Activated CD4-positive, alpha-beta T cell treated with anti-CD3 and anti-CD28 coated beads, Interleukin-2, amount 50 U/mL, for 1 hour (primary cell): ENCODE data around the gene TTC9.
A peak's percentile ranks its signal among the peaks of the same experiment; 100 is the strongest.
"Not testable (repeated sequence)": the region's sequence is repeated elsewhere in the genome, so short reads cannot be mapped to it uniquely, and the experiment has no call there.

Source experiments
- DNase-seq: peaks from one replicate; pipeline ENCODE4 v3.0.0-alpha.2; 2020

The TTC9 gene

DNA sequence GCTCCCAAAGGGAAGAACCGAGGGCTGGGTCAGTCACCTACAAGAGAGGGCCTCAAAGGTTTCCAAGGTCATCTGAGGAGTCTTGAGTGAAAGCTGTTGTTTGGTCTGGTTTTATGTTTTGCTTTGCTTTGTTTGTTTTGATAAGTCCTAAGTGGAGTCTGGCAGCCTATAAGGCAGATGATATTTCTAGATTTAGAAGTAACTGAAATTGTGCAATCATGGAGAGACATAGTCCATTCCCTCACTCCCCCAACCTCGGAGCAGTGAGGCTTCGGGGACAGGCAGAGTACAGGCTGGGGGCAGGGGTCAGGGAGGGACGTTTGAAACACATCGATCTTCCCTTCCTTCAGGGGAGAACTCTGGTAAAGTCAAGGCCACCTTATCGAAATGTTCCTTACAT lies 42.3 kb downstream of the TTC9 start:
- DNase-seq = no peak

DNA sequence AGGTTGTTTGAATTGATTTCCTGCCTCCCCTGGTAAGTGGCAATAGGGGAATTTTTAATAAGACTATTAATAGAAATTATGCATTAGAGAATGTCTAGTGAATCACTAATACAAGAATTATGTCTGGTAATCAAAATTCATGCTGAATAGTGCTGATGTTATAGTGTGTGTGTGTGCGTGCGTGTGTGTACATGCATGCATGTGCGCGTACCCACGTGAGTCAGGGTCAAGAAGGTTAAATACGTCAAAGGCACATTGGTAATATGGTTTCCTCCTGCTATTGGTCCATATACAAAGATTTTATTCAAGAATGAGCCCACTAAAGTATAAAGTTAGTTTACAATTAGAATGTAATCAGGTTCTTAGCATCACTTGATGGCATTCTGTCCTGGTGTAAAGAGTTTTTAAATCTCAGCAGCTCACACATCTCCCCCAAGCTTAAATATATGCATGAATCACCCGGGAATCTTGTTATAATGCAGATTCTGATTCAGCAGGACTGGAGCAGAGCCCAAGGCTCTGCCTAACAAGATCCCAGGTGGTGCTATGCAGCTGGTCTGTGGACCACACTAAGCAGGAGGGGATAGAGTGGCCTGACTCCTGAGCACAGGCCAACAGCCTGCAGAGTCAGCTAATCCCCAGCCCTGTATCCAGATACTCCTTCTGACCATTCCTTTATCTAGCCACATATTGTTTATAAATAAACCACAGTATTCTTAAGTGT lies 43.9 kb downstream of the TTC9 start:
- no peak for DNase-seq

DNA sequence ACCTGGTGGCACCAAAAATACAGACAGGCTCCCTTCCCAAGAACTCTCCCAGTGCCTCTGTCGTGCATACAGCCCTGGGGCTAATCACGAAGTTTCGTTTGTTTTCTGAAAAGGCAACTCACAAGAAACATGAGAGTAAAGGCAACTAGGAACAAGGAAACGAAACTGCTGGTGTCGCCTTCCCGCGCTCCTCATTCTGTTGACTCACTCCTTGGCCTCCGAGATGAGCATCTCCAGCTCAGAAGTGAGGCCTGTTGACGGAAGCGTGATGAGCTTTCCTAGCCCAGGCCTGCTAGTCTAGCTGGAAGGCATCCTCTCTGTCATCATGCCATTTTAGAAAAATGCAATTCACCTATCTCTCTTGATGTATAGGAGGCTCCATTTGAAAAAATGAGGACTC lies 50.5 kb downstream of the TTC9 start:
- DNase-seq = no peak

DNA sequence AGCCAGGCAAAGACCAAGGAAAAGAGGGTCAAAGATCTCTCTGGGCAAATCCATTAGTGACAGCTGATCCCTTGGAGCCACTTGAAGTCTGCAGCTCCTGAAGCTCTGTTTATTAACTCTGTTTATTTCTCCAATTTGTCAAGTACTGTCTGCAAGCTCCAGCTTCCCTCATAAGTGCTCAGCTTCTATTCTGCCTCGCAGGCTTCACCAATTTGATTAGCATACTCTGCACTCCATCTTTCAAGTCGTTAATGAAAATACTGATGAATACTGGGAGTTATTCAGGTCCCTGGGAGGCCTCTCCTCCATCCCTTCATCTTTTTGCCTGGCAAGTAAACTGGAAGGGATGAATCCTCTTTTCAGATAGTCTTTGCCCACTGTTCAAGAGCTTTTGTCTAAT lies 54.3 kb downstream of the TTC9 start:
- no peak for DNase-seq

DNA sequence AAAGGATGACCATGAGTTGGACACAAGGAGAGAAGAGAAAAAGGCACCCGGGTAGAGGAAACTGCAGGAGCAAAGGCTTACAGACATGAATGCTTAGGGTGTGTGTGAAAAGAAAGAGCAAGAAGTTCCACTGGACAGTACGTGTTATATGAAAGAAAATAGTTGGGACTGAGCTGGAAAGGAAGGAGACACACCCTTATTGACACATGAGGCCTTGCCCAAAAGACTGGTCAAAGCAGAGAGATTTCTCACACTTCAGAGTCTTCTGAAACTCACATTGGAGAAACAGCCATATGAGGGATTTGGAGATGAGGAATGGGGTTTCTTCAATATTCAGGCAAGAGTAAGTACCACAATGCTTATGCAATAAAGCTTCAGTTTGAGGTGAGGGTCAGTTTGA lies 56.0 kb downstream of the TTC9 start:
- no peak for DNase-seq

DNA sequence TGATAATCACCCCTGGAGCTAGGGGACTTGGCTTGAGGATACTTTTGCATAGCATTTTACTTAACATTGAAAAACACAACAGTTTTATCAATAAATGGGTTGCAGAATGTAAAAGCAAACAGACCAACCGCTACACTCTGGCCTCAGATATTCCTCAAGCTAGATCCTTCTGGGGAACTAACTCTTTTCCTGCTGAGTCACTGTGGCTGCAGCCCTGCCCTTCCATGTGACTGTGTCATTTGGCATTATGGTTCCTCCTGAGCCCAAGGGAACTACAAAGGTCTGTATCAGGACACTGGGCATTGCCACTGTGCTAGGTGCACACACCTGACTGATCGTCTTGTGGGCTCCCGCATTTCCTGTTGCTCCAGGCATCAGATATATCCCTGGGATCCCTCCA lies 56.6 kb downstream of the TTC9 start:
- no peak for DNase-seq

DNA sequence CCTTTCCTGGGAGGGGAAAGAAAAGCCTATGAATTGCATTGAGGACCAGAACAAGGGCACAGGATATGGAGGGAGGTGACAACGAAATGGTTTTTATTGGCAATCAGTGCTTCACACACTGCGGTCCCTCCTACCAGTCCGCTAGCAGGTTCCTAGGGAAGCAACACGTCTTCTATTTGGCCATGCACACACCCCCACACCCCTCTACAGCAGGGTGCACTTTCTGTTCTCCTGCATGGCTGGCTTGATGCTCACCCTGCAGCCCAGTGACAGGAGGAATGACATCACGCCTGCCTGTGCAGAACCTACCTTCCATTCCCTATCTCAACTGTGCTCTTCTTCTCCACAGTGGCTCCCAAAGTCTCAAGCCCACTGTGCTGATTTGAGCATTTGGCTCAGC lies 57.9 kb downstream of the TTC9 start:
- no peak for DNase-seq

DNA sequence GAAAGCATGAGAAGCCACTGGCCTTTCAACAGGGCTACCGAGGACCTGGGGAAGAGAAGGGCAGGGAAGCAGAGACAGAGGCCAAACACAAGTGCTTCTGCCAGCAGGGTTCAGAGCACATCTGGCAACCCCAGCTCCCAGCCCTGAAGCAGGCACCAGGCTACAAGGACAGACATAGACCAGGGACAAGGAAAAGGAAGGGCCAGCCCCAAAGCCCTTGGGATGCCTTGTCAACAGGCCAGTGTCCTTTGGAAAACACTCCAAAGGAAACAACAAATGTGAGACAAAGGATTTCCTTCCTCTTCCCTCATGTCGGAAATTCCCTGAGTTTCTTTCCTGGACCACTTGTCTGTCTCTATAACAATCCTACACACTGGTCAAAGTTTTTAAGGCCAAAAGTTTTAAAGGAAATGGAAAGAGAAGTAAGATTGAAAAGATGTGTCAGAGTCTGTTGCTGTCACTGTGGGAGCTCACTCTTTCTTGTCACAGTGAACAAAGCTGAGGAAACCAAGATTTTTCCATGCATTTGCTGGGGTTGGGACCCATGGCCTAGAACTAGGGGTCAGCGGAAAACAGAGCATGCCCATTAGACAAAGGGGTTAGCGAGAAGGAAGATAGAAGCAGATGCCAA lies 59.4 kb downstream of the TTC9 start:
- no peak for DNase-seq

DNA sequence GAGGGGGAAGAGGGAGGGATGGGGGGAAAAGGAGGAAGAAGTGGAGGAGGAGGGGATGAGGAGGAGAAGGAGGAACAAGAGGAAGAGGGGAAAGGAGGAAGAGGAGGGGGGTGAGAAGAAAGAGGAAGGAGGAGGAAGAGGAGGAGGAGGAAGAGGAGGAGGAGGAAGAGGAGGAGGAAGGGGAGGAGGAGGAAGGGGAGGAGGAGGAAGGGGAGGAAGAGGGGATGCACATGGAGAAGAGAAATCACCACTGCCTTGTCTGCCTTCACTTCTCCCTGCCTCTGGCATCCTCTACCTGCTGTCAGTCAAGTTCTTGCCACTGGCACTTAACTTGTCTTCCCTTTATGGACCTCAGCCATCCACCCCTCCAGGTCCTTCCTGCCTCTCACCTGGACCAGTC lies 59.9 kb downstream of the TTC9 start:
- no peak for DNase-seq

DNA sequence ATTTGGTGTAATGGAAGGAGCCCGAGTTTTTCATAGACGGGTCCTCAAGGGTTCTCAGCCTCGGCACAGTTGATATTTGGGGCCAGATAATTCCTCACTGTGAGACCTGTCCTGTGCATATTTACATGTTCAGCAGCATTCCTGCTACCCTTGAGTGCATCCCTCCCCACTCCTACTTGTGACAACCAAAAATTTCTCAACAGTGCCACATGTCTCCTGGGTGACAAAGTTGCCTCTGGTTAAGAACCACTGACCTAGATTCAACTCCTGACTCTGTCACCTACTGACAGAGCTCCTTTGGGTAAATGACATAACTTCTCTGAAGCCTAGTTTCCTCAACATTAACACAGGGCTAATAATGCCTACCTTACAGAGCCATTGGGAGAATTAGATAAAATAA lies 60.4 kb downstream of the TTC9 start:
- DNase-seq = no peak

DNA sequence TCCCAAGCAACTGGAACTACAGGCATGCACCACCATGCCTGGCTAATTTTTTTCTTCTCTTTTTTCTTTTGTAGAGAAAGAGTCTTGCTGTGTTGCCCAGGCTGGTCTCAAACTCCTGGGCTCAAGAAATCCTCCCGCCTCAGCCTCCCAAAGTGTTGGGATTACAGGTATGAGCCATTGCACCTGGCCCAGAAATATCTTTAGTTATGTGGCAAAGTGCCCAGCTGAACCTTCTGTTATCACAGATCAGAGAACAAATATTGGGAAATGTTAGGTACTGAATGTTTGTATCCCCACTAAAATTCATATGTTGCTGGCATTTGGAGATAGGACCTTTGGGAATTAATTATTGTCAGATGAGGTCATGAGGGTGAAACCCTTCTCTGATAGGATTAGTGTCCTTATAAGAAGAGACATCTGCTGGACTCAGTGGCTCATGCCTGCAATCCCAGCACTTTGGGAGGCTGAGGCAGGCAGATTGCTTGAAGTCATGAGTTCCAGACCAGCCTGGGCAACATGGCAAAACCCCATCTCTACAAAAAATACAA lies 62.0 kb downstream of the TTC9 start:
- DNase-seq = not testable (repeated sequence)

DNA sequence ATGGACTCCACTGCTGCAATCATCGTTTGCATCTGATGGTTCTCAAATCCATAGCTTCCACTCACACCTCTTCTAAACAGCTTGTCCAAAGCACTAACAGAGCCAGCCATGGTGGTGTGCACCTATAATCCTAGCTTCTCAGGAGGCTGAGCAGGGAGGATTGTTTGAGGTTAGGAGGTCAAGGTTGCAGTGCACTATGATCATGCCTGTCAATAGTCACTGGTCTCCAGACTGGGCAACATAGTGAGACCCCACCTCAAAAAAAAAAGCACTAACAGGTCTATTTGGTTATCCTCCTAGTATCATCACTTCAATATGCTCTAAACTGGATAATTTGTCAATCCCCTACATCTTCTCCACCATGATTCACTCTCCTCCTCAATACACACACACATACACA lies 63.2 kb downstream of the TTC9 start:
- DNase-seq = no peak

DNA sequence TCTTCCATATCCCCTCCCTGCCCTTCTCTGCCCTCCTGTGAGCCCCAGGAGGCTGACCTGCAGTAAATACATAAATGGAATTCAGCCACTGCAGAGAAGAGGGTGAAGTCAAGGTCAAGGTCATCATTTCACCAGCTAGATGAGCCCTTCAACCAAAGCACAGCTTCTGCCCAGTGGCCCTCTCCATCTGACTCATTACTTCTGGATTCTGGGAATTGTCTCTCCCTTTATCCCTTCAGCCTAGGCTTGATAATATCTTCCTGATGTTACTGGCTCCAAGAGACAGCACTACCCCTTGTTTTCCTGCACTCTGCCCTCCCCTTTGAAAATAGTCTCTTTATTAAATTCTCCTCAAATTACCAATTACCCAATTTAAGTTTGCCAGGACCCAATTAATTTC lies 64.5 kb downstream of the TTC9 start:
- no peak for DNase-seq

DNA sequence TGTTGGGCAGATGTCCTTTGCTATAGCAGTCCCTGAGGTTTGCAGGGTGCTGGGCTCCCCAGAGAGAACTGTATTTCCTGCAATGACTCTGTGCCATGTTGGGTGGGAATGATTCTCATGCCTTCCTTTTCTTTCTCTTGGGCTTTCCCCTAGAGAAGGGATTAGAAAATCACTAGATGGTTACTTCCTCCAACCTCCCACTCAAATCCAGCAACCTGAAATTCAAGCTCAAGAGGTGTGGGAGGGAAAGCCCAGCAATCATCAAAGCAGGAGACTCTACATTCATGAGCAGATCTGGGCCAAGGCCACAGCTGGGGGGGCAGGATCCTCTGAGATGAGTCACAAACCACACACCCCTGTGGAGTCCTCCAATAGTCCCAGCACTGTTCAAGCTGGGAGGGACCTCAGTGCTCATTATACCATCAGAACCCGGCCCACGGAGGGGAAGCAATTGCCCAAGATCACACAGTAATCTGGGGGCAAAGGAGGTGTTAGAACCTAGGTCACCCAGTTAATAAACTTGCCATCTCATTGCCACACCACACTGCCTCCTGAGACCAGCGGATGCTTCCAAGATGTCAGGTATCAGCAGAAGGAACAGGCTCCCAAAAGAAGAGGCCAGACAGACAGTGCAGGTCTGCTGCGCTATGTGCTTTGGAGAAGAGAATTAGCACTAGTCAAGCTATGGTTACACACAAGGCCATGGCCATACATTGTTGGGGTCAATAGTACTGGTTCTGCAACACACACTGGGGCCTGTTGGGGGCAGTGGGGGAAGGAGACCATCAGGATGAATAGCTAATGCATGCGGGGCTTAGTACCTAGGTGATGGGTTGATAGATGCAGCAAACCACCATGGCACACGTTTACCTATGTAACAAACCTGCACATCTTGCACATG lies 65.7 kb downstream of the TTC9 start:
- DNase-seq = no peak

DNA sequence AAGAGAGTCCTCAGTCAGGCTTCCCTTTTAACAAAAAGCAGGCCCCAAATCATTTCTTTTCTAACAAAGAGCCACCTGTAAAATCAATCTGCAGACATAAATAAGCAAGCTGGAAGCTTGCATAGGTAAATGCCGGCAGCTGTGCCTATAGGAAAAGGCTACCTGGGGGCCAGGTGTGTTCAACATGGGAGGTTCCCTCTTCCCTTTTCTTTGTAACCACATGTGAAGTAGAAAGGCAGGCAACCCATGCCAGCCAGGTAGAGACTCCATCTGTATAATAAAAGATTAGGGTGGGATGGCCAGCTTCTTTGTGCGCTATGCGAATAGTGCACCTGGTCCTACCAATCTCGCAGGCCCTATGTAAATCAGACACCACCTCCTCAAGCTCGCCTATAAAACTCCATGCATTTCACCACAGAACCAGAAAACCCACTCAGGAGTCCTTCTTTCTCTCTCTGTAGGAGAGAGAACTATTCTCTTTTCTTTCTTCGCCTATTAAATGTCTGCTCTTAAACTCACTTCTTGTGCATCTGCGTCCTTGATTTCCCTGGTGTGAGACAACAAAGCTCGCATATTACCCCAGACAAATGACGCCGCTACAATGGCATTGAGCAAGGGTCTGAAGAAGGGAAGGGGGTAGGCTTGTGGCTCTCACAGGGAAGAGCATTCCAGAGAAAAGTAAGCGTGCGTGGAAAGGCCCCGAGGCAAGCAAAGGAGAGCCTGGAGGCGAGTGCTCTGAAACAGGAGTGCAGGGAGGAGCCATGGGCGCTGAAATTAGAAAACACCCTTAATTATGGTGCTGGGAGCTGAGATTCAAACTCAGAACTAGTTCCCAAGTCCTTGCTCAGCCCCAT lies 67.2 kb downstream of the TTC9 start:
- DNase-seq = no peak

DNA sequence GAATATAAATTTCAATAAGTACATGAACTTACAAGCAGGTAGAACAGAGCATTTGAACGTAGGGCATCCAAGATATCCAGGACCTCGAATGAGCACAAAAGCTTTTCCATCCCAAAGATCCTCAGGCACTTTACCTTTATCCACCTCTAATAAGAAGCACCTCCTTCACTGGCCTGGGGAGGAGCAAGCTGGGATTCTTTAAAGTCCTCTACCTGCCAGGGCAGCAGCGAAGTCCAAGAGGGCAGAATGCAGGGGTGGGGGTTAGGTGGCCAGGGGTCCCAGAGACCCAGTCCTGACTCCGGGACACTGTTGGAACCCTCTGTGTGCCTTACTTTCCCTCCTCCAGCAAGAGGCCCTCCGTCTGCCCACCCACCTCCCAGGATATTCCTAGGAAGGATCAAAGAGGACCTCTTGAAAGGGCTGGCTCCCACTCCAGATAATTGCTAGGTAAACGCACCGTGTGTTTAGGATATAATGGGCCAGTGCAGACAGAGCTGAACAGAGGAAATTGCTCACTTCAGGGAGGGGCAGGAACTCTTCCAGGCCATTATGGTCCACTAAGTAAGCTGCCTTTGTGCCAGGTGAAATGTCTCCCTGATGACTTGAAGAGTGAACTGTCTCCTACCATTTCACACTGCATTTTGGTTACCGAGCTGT lies 68.1 kb downstream of the TTC9 start:
- no peak for DNase-seq

DNA sequence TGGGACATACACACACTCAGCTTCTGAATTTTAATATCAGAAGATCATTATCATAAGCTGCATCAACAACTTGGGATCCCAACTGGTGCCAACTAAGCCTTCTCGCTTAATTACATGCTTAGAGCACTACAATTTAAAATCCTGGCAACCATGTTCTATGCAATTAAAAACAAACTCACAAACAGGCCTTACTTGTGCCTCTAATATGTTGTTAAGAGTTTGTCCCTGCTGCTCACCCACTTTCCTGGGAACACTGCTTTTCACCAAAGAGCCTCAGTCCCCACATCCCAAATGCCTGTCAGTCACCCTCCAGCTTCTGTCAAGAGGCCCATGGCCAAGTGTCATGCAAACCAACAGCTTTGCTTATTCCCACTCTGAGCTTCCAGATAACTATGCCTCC lies 69.7 kb downstream of the TTC9 start:
- no peak for DNase-seq

DNA sequence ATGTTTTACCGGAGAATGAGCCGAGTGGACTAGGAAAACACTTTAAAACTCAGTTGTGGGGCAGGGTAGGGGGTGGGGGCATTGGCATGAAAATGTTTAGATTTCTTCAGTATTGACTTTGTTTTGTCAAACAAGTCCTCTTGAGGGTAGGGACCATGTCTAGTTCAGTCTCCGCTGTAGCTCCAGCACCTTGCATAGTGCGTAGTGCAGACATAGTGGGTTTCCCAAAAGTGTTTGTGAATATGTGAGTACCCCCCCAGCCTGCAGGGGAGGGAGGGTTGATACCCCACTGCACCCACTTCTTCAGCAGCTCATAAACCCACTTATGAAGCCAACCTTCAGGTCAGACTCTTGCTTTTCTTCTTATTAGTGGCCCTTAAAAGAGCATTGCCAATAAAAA lies 71.4 kb downstream of the TTC9 start:
- no peak for DNase-seq

DNA sequence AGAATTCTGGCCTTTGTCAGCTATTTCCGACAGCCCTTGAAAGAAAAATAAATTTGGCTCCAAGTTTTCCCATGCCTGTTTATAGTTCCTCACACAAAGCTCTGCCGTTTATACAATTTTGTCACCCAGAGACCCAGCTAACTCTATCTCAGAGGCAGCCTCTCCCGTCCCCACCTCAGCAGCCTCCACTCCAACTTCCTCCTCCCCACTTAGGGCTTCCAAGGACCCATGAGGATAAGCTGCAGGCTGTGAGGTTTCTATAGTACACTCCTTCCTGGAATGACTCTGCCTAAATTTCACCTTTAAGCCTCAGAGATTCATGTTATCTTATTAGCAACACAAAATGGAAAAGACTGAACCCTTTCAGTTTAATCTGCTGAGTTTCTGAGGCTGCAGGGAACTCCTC lies 71.8 kb downstream of the TTC9 start:
- DNase-seq = no peak

DNA sequence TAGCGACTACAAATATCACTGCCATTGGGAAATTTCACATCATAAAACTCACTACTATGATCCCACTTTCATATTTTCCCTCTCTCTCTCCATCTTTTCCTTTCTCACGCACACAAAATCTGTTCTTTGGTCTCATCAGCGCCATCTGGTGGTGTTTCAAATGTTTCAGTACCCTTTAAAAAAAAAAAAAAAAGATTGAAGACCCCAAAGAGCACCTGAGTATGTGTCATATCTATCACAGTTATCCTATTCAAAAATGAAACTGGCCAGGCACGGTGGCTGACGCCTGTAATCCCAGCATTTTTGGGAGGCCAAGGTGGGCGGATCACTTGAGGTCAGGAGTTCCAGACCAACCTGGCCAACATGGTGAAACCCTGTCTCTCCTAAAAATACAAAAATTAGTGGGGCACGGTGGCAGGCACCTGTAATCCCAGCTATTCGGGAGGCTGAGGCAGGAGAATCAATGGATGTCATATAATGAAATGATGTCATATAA lies 72.4 kb downstream of the TTC9 start:
- DNase-seq = peak; percentile 38

DNA sequence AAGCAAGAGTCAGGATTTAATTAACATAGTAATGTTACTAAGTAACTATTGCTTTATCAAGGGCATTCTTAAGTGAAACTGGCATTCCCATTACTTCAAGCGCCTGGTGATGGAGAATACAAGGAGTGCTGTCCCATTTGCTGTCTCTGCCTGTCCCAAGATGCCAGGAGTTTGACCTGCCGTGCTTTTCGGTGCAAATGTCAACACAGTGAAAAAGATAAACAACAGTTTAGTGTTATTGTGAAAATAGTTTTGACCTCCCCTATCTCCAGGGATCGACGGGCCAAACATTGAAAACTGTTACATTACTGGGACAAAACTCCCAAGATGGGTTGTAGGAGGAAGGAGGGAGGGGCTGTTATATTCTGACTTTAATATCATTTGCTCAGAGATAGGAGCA lies 74.8 kb downstream of the TTC9 start:
- DNase-seq = no peak

DNA sequence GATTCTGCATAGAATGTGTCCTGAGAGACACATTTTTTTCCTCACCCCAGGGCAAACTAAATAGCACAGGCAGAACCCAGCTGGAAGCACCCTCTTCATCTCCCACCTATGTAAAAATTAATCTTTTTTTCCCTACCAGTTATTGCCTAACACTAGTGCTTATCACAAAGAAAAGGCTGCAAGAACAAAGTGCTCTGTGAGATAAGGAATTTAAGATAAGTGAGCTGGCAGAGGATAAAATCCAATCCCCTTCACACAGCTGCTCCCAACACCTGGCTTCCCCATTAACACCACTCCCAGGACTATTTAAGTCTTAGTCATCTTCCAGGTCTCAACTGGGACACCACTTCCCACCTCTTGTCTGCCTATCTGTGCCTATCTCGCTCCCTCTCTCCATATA lies 75.2 kb downstream of the TTC9 start:
- no peak for DNase-seq
